ENCODE measurements around the gene MAZ.

GRCh38 chr16:29812754-29813643 lies 6.7 kb downstream of the MAZ start:
- TF ChIP-seq POLR2A (IDR thresholded peaks at IDR 0.05; ENCODE audit: low read length), result no peak
- TF ChIP-seq GATA1 (IDR thresholded peaks at IDR 0.05; ENCODE audit: low read depth, low read length), result no peak

Measured in erythroblast (primary cell).